Measurements from ENCODE around the gene PCDH7. TPM values are rescaled to one million over a fixed set of nuclear protein-coding genes. Genes with fewer than 3 reads are reported as not detected.

The PCDH7 gene
- total RNA-seq, 4 donors from 2014 or later = 0.94 to 1.3 (median 1.2) TPM

GRCh38 chr4:30755346-30755745, 35.2 kb downstream of the PCDH7 start:
- no peak for TF ChIP-seq CTCF (IDR thresholded peaks at IDR 0.05; ENCODE audit: low read depth)

DNA sequence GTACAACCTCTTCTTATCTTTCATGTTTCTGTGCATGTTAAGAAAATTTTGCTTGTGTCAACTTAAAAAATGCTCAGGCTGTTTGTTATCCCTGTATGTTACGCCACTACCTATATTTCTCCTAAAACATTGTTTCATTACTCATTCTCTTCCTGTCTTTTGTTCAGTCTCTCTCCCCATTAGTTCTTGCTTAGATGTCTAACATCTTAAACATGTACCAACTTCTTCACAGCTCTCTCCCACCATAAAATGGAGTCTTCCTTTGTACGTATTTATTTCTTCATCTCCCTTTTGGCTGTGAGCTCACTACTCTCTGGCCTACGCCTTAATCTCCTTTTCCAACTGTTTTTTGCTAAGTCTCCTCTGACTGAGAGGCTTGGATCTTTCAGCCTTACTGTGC, 36.4 kb downstream of the PCDH7 start:
- TF ChIP-seq CTCF (IDR thresholded peaks at IDR 0.05; ENCODE audit: low read depth) = no peak

GRCh38 chr4:30757357-30757756, 37.2 kb downstream of the PCDH7 start:
- no peak for TF ChIP-seq CTCF (IDR thresholded peaks at IDR 0.05; ENCODE audit: low read depth)

- no peak for TF ChIP-seq CTCF (IDR thresholded peaks at IDR 0.05; ENCODE audit: low read depth)
Measured at GRCh38 chr4:30760551-30760950, 40.4 kb downstream of the PCDH7 start.

DNA sequence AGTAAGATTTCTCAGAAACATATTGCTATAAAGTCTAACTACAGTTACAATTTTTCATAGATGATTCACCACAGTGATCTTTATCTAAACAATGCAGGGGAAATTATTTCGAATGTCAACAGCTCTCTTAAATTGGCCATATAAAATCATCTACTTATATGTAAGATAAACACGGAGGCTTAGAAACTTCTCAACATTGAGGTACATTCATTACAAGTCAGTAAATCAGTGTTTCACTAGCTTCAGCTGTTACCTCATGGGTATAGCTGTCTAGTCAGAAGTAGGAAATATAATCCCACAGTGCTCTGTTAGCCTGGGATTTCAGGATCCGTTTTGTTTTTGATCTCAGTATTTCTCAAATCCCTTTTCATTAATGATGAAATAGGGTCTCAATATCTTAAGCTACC, 43.2 kb downstream of the PCDH7 start:
- TF ChIP-seq CTCF (IDR thresholded peaks at IDR 0.05; ENCODE audit: low read depth) = no peak

DNA sequence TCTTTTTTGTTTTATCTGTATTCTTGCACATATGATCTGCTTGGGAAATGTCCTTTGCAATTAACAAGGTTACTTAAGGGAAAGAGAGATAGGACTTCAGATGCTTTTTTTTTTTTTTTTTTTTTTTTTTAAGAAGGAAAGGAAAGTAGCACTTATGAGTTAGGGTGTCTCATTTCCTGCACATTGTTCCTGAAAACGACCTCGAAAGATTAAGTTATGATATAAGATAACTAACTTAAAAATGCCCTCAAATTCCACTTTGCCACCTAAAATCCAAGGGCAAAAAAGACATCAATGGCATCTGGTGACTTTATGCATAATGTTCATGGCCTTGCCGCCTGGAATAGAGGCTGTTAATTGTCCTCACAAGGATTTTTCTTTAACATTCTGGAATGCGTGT, 44.9 kb downstream of the PCDH7 start:
- TF ChIP-seq CTCF (IDR thresholded peaks at IDR 0.05; ENCODE audit: low read depth) = no peak

- no peak for TF ChIP-seq CTCF (IDR thresholded peaks at IDR 0.05; ENCODE audit: low read depth)
Measured at GRCh38 chr4:30767147-30767845, 47.1 kb downstream of the PCDH7 start.

All from subcutaneous adipose tissue (tissue), 4 donors.